DND-41 (cell line): ENCODE results near the gene LIPK.

Source experiments
- ATAC-seq: fragments of 200-7000 bp; cut with Tn5 transposase; 3 replicates; pipeline ENCODE4 v1.9.1; 2021; ENCODE audit warnings: low read depth; ENCODE audit not compliant: insufficient read depth
- DNase-seq: peaks from one replicate; pipeline ENCODE4 v3.0.0-alpha.2; 2020
- H2AFZ ChIP-seq: 2 replicates; pipeline ENCODE4 v1.6.0; 2012; ENCODE audit warnings: low read depth, low read length
- H3K27ac ChIP-seq: 2 replicates; pipeline ENCODE4 v1.5.1; 2012; ENCODE audit warnings: low read length, inconsistent platforms
- H3K27me3 ChIP-seq: fragments of 200-600 bp; sonication (generic); 2 replicates; pipeline ENCODE4 v1.6.0; 2012; ENCODE audit warnings: low read length, mild to moderate bottlenecking, inconsistent platforms; ENCODE audit not compliant: insufficient read depth, poor library complexity
- H3K36me3 ChIP-seq: 2 replicates; pipeline ENCODE4 v1.5.1; 2012; ENCODE audit warnings: low read length, inconsistent platforms; ENCODE audit not compliant: insufficient read depth
- H3K4me1 ChIP-seq: 2 replicates; pipeline ENCODE4 v1.5.1; 2012; ENCODE audit warnings: mild to moderate bottlenecking, low read length; ENCODE audit not compliant: insufficient read depth
- H3K4me2 ChIP-seq: 2 replicates; pipeline ENCODE4 v1.6.0; 2012; ENCODE audit warnings: mild to moderate bottlenecking, moderate library complexity, low read length, inconsistent platforms; ENCODE audit not compliant: insufficient read depth
- H3K4me3 ChIP-seq, 2 experiments: fragments of 200-600 bp in 1 of 2; shearing (Covaris generic) in 1 of 2; 2 replicates each; pipeline ENCODE4 v1.5.1; 2012 to 2016; ENCODE audit warnings: inconsistent platforms in 2 of 2, low read length in 2 of 2, mild to moderate bottlenecking in 2 of 2, low read depth in 1 of 2, moderate library complexity in 1 of 2
- H3K79me2 ChIP-seq: 2 replicates; pipeline ENCODE4 v1.6.0; 2012; ENCODE audit warnings: low read length, inconsistent platforms; ENCODE audit not compliant: insufficient read depth
- H3K9ac ChIP-seq: 2 replicates; pipeline ENCODE4 v1.6.0; 2012; ENCODE audit warnings: low read depth, mild to moderate bottlenecking, inconsistent platforms, low read length, moderate library complexity
- H3K9me3 ChIP-seq: 2 replicates; pipeline ENCODE4 v1.5.1; 2012; ENCODE audit warnings: low read length, moderate library complexity, mild to moderate bottlenecking, inconsistent platforms; ENCODE audit not compliant: insufficient read depth, severe bottlenecking
- H4K20me1 ChIP-seq: 2 replicates; pipeline ENCODE4 v1.6.0; 2012; ENCODE audit warnings: low read length; ENCODE audit not compliant: insufficient read depth
- EZH2 ChIP-seq: IDR thresholded peaks from 3 replicates; pipeline ENCODE4 v1.6.1; 2012; ENCODE audit warnings: borderline replicate concordance, low read depth, mild to moderate bottlenecking, moderate library complexity, low read length, inconsistent platforms; ENCODE audit not compliant: severe bottlenecking
- TF ChIP-seq, protein P1 (sequence below): IDR thresholded peaks from 2 replicates; pipeline ENCODE4 v1.5.1; 2012; ENCODE audit warnings: borderline replicate concordance, low read length, moderate library complexity, mild to moderate bottlenecking; ENCODE audit not compliant: poor library complexity, severe bottlenecking; ENCODE audit errors: extremely low read depth

LIPK gene

DNA sequence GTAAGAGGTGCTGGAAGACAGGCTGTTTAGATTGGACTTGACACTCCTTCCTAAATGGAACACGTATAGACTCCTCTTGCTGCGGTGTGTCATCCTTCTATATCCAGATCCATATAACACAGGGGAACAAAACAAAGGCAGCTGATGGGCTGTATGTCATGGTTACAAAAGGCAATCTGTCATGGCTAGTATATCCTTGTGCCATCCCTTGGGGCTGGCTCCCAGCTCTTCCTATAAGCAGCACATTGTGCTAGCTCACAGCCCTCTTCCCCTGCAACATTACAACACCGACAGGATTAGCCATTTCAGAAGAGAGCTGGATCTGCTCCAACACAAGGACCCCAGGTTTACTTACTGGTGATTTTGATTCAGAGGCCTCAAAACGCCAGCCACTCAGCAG lies 15.3 kb downstream of the LIPK start:
- Histone ChIP-seq H2AFZ (no peak overlapping the region), H3K9ac (no peak overlapping the region), H4K20me1 (no peaks in the 10 kb centered on the region), H3K4me1 (no peaks in the 10 kb centered on the region), H3K4me3 (no peak overlapping the region), H3K4me2 (no peak overlapping the region), H3K9me3 (no peaks in the 10 kb centered on the region), H3K36me3 (no peaks in the 10 kb centered on the region), H3K79me2 (no peaks in the 10 kb centered on the region), H3K27ac (no peak overlapping the region), H3K27me3 (peaks cover 15% of the 10 kb centered on the region)
- no peak for TF ChIP-seq EZH2
- TF ChIP-seq, protein P1, sequence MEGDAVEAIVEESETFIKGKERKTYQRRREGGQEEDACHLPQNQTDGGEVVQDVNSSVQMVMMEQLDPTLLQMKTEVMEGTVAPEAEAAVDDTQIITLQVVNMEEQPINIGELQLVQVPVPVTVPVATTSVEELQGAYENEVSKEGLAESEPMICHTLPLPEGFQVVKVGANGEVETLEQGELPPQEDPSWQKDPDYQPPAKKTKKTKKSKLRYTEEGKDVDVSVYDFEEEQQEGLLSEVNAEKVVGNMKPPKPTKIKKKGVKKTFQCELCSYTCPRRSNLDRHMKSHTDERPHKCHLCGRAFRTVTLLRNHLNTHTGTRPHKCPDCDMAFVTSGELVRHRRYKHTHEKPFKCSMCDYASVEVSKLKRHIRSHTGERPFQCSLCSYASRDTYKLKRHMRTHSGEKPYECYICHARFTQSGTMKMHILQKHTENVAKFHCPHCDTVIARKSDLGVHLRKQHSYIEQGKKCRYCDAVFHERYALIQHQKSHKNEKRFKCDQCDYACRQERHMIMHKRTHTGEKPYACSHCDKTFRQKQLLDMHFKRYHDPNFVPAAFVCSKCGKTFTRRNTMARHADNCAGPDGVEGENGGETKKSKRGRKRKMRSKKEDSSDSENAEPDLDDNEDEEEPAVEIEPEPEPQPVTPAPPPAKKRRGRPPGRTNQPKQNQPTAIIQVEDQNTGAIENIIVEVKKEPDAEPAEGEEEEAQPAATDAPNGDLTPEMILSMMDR: no peak
- DNase-seq (no peak), ATAC-seq (no peak)

DNA sequence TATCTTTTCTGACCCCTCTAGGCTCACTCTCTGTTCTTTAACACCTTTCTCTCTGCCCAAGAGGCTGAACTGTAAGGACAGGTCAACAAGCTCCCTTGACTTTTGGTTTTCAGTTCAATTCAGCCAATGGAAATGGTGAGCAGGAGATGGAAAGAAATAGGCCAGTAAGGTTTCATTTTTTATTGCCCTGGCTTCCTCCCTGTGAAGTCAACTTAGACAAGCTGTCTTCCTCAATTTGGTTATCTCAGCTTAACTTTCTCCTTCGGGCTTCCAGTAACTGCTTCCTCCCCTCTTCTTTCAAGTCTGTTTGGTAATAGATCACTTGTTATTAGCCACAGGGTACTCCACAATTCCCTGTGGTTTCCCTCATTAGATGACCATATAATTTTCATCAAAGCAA lies 19.7 kb downstream of the LIPK start:
- Histone ChIP-seq H3K9ac (no peak overlapping the region), H3K4me1 (no peaks in the 10 kb centered on the region), H3K36me3 (no peaks in the 10 kb centered on the region), H3K4me3 (no peak overlapping the region), H3K4me2 (no peak overlapping the region), H3K79me2 (no peaks in the 10 kb centered on the region), H3K27ac (no peak overlapping the region), H3K9me3 (no peaks in the 10 kb centered on the region), H4K20me1 (no peaks in the 10 kb centered on the region), H2AFZ (no peak overlapping the region), H3K27me3 (peaks cover 3% of the 10 kb centered on the region)
- TF ChIP-seq, protein P1: no peak
- TF ChIP-seq EZH2: no peak
- ATAC-seq: no peak
- DNase-seq: no peak

DNA sequence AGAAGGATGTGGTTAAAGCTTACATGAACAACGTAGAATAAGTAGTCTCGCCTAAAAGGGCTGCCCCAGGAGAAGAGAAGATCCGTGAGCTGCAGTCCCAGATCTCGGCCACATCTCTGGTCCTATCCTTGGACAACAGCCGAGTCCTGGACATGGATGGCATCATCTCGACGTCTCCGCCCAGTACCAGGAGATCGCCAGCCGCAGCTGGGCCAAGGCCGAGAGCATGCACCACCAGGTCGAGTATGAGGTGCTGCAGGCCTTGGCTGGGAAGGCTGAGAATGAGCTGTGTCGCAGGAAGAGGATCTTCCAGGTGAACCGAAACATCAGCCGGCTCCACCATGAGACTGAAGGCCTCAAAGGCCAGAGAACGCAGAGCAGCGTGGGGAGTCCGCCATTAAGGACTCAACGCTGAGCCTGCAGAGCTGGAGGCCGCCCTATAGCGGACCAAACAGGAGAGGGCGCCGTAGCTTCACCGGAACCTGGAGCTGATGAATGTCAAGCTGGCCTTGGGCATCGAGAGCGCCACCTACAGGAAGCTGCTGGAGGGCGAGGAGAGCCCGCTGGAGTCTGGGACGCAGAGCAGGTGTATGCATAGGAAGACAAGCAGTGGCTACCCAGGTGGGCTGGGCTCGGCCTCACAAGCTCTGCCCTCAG lies 22.2 kb downstream of the LIPK start:
- no peaks in the 10 kb centered on the region for H3K9me3 ChIP-seq
- H3K27ac ChIP-seq: no peak overlapping the region
- peak; percentile 16 for DNase-seq
- no peak overlapping the region for H3K9ac ChIP-seq
- no peak overlapping the region for H3K4me3 ChIP-seq
- H2AFZ ChIP-seq: no peak overlapping the region
- ATAC-seq: no peak
- H4K20me1 ChIP-seq: no peaks in the 10 kb centered on the region
- TF ChIP-seq EZH2: no peak
- TF ChIP-seq, protein P1: peak; percentile 55
- H3K4me1 ChIP-seq: no peaks in the 10 kb centered on the region
- H3K79me2 ChIP-seq: no peaks in the 10 kb centered on the region
- H3K27me3 ChIP-seq: peaks cover 3% of the 10 kb centered on the region
- H3K4me2 ChIP-seq: no peak overlapping the region
- H3K36me3 ChIP-seq: no peaks in the 10 kb centered on the region
